Measurements from ENCODE around the gene CNTN5. TPM values are rescaled to one million over a fixed set of nuclear protein-coding genes. Genes with fewer than 3 reads are reported as not detected.

Gene CNTN5
- total RNA-seq, 1 experiment from 2014 or later, result not detected

DNA sequence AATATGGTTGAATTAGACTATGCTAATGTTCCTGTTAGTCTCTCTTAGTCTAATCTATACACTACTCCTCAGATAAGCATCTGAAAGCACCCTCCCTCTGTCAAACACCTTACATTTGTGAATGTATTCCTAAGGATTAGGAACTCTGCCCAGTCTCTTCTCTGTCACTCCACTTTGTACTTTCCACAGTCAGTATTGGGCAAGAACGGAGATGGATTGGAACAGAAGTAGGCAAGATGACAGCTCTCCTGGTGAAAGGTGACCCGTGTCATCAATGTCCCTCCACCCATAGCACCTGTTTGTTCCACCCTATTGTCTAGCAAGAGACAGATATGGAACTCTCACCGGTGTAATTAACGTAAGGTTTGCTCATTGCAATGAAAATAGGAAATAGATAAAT is 613.8 kb downstream of the CNTN5 start:
- Histone ChIP-seq H3K4me2 (ENCODE audit: low read depth, low read length, poor library complexity, severe bottlenecking) (no peak overlapping the region), H3K9me2 (replicated peaks; ENCODE audit: insufficient read depth, low read length) (no peaks in the 10 kb centered on the region), H3K27me3 (ENCODE audit: low read length) (no peaks in the 10 kb centered on the region), H3K27ac (ENCODE audit: low read length) (no peak overlapping the region), H2AFZ (ENCODE audit: low read length) (no peak overlapping the region), H3K4me1 (ENCODE audit: low read length) (no peaks in the 10 kb centered on the region), H3K4me3 (ENCODE audit: low read length) (no peak overlapping the region), H3K9me3 (ENCODE audit: low read length) (peaks cover 48% of the 10 kb centered on the region), H3K9ac (ENCODE audit: low read length) (no peak overlapping the region), H4K20me1 (ENCODE audit: insufficient read depth, low read depth, low read length) (no peaks in the 10 kb centered on the region), H3K79me2 (ENCODE audit: low read length) (no peaks in the 10 kb centered on the region), H3K36me3 (ENCODE audit: insufficient read depth, low read length) (no peaks in the 10 kb centered on the region)
- no peak for DNase-seq

DNA sequence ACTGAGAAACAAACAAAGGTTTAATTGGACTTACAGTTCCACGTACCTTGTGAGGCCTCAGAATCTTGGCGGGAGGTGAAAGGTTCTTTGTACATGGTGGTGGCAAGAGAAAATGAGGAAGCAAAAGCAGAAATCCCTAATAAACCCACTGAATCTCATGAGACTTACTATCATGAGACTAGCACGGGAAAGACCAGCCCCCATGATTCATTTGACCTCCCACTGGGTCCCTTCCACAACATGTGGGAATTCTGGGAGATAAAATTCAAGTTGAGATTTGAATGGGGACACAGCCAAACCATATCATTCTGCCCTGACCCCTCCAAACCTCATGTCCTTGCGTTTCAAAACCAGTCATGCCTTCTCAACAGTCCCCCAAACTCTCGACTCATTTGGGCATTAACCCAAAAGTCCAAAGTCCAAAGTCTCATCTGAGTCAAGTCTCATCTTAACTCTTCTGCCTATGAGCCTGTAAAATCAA is 617.4 kb downstream of the CNTN5 start:
- H3K4me2 ChIP-seq (ENCODE audit: low read depth, low read length, poor library complexity, severe bottlenecking), result no peak overlapping the region
- no peak for DNase-seq

DNA sequence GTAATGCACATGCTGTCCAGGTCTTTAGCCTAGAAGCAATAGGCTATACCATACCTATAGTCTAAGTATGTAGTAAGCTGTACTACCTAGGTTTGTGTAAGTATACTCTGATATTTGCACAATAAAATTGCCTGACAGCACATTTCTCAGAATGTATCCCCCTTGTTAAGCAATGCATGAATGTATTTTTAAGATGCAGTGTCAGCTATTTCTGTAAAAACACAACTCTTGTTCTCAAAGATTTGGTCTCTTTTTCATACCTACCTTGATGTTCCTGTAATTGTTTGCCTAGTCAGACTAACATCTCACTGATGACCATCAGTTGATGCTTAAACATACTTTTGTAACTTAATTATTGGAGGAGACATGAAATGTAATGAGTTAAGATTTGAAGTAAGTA is 619.9 kb downstream of the CNTN5 start:
- Histone ChIP-seq H3K4me2 (ENCODE audit: low read depth, low read length, poor library complexity, severe bottlenecking) (no peak overlapping the region), H3K9me2 (replicated peaks; ENCODE audit: insufficient read depth, low read length) (no peaks in the 10 kb centered on the region), H3K27ac (ENCODE audit: low read length) (no peak overlapping the region), H3K79me2 (ENCODE audit: low read length) (no peaks in the 10 kb centered on the region), H3K4me3 (ENCODE audit: low read length) (no peak overlapping the region), H3K9ac (ENCODE audit: low read length) (no peak overlapping the region), H4K20me1 (ENCODE audit: insufficient read depth, low read depth, low read length) (no peaks in the 10 kb centered on the region), H3K36me3 (ENCODE audit: insufficient read depth, low read length) (no peaks in the 10 kb centered on the region), H2AFZ (ENCODE audit: low read length) (no peak overlapping the region), H3K4me1 (ENCODE audit: low read length) (no peaks in the 10 kb centered on the region), H3K27me3 (ENCODE audit: low read length) (no peaks in the 10 kb centered on the region), H3K9me3 (ENCODE audit: low read length) (peaks cover 45% of the 10 kb centered on the region)
- DNase-seq, result no peak

More for the DNA sequence above, 617.4 kb downstream of the CNTN5 start:
- Histone ChIP-seq H3K79me2 (ENCODE audit: low read length) (no peaks in the 10 kb centered on the region), H3K9me2 (replicated peaks; ENCODE audit: insufficient read depth, low read length) (no peaks in the 10 kb centered on the region), H3K4me3 (ENCODE audit: low read length) (no peak overlapping the region), H3K36me3 (ENCODE audit: insufficient read depth, low read length) (no peaks in the 10 kb centered on the region), H2AFZ (ENCODE audit: low read length) (no peak overlapping the region), H3K9me3 (ENCODE audit: low read length) (peaks cover 59% of the 10 kb centered on the region), H3K27me3 (ENCODE audit: low read length) (no peaks in the 10 kb centered on the region), H3K4me1 (ENCODE audit: low read length) (no peaks in the 10 kb centered on the region), H4K20me1 (ENCODE audit: insufficient read depth, low read depth, low read length) (no peaks in the 10 kb centered on the region), H3K9ac (ENCODE audit: low read length) (no peak overlapping the region), H3K27ac (ENCODE audit: low read length) (no peak overlapping the region)

DNA sequence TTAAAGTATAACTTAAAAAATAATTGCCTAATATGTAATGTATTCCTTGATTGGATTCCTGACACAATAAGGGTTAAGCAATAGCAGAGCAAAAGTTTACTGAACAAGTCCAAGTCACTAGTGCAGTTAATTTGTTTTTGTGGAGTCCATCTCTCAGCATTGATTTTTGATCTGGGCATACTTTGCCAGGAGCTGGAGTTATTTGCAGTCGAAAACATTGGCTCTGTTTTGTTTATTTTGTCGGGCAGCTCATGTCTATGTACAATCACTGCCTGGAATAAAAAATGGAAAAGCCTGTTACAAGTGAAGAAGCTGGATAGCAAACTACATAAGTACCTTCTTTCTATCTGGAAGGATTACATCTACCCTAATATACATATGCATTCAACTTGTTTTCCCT is 625.2 kb downstream of the CNTN5 start:
- DNase-seq, result no peak
- Histone ChIP-seq H3K9ac (ENCODE audit: low read length) (no peak overlapping the region), H3K27ac (ENCODE audit: low read length) (no peak overlapping the region), H3K4me3 (ENCODE audit: low read length) (no peak overlapping the region), H3K79me2 (ENCODE audit: low read length) (no peaks in the 10 kb centered on the region), H4K20me1 (ENCODE audit: insufficient read depth, low read depth, low read length) (no peaks in the 10 kb centered on the region), H3K4me2 (ENCODE audit: low read depth, low read length, poor library complexity, severe bottlenecking) (no peak overlapping the region), H3K4me1 (ENCODE audit: low read length) (no peaks in the 10 kb centered on the region), H2AFZ (ENCODE audit: low read length) (no peak overlapping the region), H3K36me3 (ENCODE audit: insufficient read depth, low read length) (no peaks in the 10 kb centered on the region), H3K27me3 (ENCODE audit: low read length) (no peaks in the 10 kb centered on the region), H3K9me2 (replicated peaks; ENCODE audit: insufficient read depth, low read length) (0 out of 2 replicates have a peak, but pooled peaks cover 4% of the 10 kb centered on the region), H3K9me3 (ENCODE audit: low read length) (peaks cover 67% of the 10 kb centered on the region)

DNA sequence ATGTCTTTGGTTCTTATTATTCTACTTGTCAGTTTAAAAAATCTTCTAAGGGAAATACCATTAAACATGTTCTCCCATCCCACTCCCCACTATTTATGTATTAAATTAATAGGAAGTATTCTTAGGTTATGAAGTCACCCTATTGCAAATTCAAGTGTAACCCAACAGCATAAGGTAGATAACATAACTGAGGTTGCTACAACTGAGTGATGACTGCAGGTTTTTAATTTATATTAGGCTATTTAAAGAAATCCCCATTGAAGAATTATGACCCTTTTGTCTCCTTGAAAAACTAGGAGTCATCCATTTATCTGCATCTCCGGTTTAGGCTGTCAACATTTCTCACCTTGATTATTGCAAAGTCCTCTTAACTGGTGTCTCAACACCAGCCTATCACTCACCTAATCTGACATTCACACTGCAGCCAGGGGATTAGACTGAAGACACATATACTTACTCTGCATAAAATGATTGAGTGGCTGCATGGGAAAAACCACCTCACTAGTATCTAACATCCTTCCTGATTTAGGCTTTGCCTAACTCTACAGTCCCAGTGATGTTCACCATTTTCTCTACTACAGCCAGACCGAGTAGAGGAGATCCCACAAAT is 649.4 kb downstream of the CNTN5 start:
- Histone ChIP-seq H3K4me1 (ENCODE audit: low read length) (no peaks in the 10 kb centered on the region), H3K27ac (ENCODE audit: low read length) (no peak overlapping the region), H2AFZ (ENCODE audit: low read length) (no peak overlapping the region), H3K9ac (ENCODE audit: low read length) (no peak overlapping the region), H3K36me3 (ENCODE audit: insufficient read depth, low read length) (no peaks in the 10 kb centered on the region), H3K79me2 (ENCODE audit: low read length) (no peaks in the 10 kb centered on the region), H4K20me1 (ENCODE audit: insufficient read depth, low read depth, low read length) (no peaks in the 10 kb centered on the region), H3K4me3 (ENCODE audit: low read length) (no peak overlapping the region; the same call in 1 of the 2 replicates), H3K4me2 (ENCODE audit: low read depth, low read length, poor library complexity, severe bottlenecking) (no peak overlapping the region), H3K27me3 (ENCODE audit: low read length) (no peaks in the 10 kb centered on the region), H3K9me2 (replicated peaks; ENCODE audit: insufficient read depth, low read length) (no peaks in the 10 kb centered on the region), H3K9me3 (ENCODE audit: low read length) (peaks cover 73% of the 10 kb centered on the region)
- no peak for DNase-seq

DNA sequence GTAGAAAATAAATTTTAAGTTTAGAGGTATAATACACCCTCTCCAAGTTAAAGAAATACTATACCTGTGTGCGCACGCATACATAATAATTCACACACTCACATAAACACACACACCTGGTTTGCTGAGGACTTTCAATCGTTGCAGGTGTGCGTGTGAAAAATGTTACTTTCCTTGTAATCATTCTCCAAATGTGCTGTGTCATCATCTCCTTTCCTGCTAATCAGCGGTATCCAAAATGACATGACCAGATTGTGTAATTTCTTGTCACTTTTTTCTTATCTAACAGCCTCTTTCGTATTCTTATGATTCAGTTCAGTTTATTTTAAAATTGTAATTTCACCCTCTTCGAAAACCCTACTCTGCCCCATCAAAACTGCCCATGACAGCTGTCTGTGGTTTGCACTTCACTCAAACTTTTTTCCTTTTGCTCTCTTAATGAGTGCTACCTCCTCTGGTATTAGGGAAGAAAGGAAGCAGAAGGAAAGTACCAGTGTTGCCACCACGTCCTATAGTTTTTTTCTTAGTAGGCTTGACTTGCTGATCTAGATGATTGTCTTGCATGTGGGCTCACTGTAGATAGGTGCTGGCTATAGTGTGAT is 651.2 kb downstream of the CNTN5 start:
- Histone ChIP-seq H3K4me1 (ENCODE audit: low read length) (no peaks in the 10 kb centered on the region), H3K4me3 (ENCODE audit: low read length) (no peak overlapping the region), H3K27ac (ENCODE audit: low read length) (no peak overlapping the region), H3K27me3 (ENCODE audit: low read length) (no peaks in the 10 kb centered on the region), H3K9ac (ENCODE audit: low read length) (no peak overlapping the region), H4K20me1 (ENCODE audit: insufficient read depth, low read depth, low read length) (no peaks in the 10 kb centered on the region), H3K9me3 (ENCODE audit: low read length) (peaks cover 74% of the 10 kb centered on the region), H3K9me2 (replicated peaks; ENCODE audit: insufficient read depth, low read length) (no peaks in the 10 kb centered on the region), H3K4me2 (ENCODE audit: low read depth, low read length, poor library complexity, severe bottlenecking) (no peak overlapping the region), H2AFZ (ENCODE audit: low read length) (no peak overlapping the region), H3K36me3 (ENCODE audit: insufficient read depth, low read length) (no peaks in the 10 kb centered on the region), H3K79me2 (ENCODE audit: low read length) (no peaks in the 10 kb centered on the region)
- no peak for DNase-seq

DNA sequence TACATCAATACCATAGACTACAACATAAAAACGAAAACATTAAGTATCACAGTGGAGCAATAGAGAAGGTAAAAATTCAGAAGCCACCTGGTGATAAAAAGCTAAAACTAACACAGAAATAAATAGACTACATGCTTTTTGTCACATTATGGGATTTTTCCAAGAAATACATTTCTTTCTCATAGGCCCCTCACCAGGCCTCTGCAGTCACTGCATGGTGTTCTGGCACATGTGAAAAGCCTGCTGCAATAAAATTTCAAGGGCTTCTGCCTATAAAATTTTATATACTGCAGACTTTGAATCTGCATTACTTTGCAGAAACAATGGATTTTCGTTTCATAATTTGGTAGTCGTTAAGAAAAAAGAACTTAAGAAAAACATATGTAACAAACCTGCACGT is 655.5 kb downstream of the CNTN5 start:
- Histone ChIP-seq H3K27ac (ENCODE audit: low read length) (no peak overlapping the region), H3K4me2 (ENCODE audit: low read depth, low read length, poor library complexity, severe bottlenecking) (no peak overlapping the region), H4K20me1 (ENCODE audit: insufficient read depth, low read depth, low read length) (no peaks in the 10 kb centered on the region), H3K9me2 (replicated peaks; ENCODE audit: insufficient read depth, low read length) (no peaks in the 10 kb centered on the region), H3K36me3 (ENCODE audit: insufficient read depth, low read length) (no peaks in the 10 kb centered on the region), H3K9me3 (ENCODE audit: low read length) (peaks cover 66% of the 10 kb centered on the region), H3K4me1 (ENCODE audit: low read length) (no peaks in the 10 kb centered on the region), H2AFZ (ENCODE audit: low read length) (no peak overlapping the region), H3K9ac (ENCODE audit: low read length) (no peak overlapping the region), H3K4me3 (ENCODE audit: low read length) (no peak overlapping the region), H3K79me2 (ENCODE audit: low read length) (no peaks in the 10 kb centered on the region), H3K27me3 (ENCODE audit: low read length) (no peaks in the 10 kb centered on the region)
- no peak for DNase-seq

DNA sequence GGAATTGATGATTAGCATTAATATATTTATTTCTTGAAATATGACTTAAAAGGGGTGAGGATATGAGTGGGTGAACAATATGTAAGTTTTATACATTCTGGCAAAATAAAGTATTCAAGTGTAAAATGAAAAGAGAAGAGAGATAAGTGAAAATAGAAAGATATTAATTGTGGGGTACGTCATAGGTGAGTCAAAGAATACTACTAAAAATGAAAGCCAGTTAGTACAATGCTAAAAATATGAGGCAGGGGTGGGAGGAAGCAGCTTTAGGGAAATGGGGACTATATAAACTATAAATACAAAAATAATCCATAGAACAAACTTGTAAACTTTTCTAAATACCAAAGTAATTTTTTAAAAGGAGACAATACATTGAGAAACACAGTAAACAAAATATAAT is 661.4 kb downstream of the CNTN5 start:
- H3K4me2 ChIP-seq (ENCODE audit: low read depth, low read length, poor library complexity, severe bottlenecking), result no peak overlapping the region
- no peak overlapping the region for H3K4me3 ChIP-seq (ENCODE audit: low read length)
- H3K27me3 ChIP-seq (ENCODE audit: low read length), result no peaks in the 10 kb centered on the region
- DNase-seq, result no peak
- H3K9ac ChIP-seq (ENCODE audit: low read length), result no peak overlapping the region
- no peak overlapping the region for H2AFZ ChIP-seq (ENCODE audit: low read length)
- no peaks in the 10 kb centered on the region for H3K9me2 ChIP-seq (replicated peaks; ENCODE audit: insufficient read depth, low read length)
- no peaks in the 10 kb centered on the region for H3K36me3 ChIP-seq (ENCODE audit: insufficient read depth, low read length)
- H3K27ac ChIP-seq (ENCODE audit: low read length), result no peak overlapping the region
- no peaks in the 10 kb centered on the region for H4K20me1 ChIP-seq (ENCODE audit: insufficient read depth, low read depth, low read length)
- H3K9me3 ChIP-seq (ENCODE audit: low read length), result peaks cover 55% of the 10 kb centered on the region
- H3K79me2 ChIP-seq (ENCODE audit: low read length), result no peaks in the 10 kb centered on the region
- no peaks in the 10 kb centered on the region for H3K4me1 ChIP-seq (ENCODE audit: low read length)
